Activated T-cell treated with anti-CD3 and anti-CD28 coated beads, Interleukin-2, amount 50 U/mL, for 4 hours (primary cell): Measurements from ENCODE around the gene DGCR2. TPM values are rescaled to one million over a fixed set of nuclear protein-coding genes. Genes with fewer than 3 reads are reported as not detected.

Source experiments
- ATAC-seq, 2 donors: fragments of 200-7000 bp; cut with Tn5 transposase; one replicate each; pipeline ENCODE4 v1.10.0; 2021
- DNase-seq: peaks from one replicate; pipeline ENCODE4 v3.0.0-alpha.2; 2020
- H3K27me3 Mint-ChIP-seq: one replicate; pipeline ENCODE4 v1.8.0; 2021; ENCODE audit warnings: low read depth, mixed read lengths
- H3K36me3 Mint-ChIP-seq: one replicate; pipeline ENCODE4 v1.8.0; 2022; ENCODE audit warnings: mixed read lengths; ENCODE audit not compliant: insufficient read depth
- H3K4me1 Mint-ChIP-seq: one replicate; pipeline ENCODE4 v1.8.0; 2021; ENCODE audit warnings: low read depth, mixed read lengths
- H3K4me3 Mint-ChIP-seq: one replicate; pipeline ENCODE4 v1.8.0; 2021; ENCODE audit warnings: mild to moderate bottlenecking, moderate library complexity, mixed read lengths
- H3K9me3 Mint-ChIP-seq: one replicate; pipeline ENCODE4 v1.8.0; 2021; ENCODE audit warnings: mixed read lengths
- total RNA-seq, 3 donors: library from RNA; stranded (reverse); gene quantifications; one replicate each; pipeline ENCODE4 v1.2.1, GENCODE V29; 2021

The DGCR2 gene
- total RNA-seq, 3 donors from 2014 or later = 25.8 to 27.7 (median 27.0) TPM

DNA sequence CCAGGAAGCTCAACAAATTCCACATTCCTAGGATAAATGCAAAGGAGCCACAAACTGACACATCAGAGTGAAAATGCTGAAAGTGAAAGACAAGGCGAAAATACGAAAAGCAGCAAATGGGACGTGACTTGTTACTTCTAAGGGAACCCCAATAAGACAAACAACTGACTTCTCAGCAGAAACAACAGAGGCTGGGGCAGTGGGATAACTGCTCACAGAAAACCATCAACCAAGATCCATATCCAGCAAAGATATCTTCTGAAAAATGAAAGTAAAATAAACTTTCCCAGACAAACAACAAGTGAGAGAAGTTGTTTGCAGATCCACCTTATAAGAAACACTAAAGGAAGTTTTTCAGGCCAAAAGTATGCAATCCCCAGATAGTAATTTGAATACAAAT lies 72.1 kb downstream of the DGCR2 start:
- H3K4me3 Mint-ChIP-seq = no peak overlapping the region
- DNase-seq (no peak), ATAC-seq (no peak)
- H3K9me3 Mint-ChIP-seq = no peaks in the 10 kb centered on the region
- H3K36me3 Mint-ChIP-seq = peaks cover 38% of the 10 kb centered on the region
- H3K4me1 Mint-ChIP-seq = no peaks in the 10 kb centered on the region
- no peaks in the 10 kb centered on the region for H3K27me3 Mint-ChIP-seq

DNA sequence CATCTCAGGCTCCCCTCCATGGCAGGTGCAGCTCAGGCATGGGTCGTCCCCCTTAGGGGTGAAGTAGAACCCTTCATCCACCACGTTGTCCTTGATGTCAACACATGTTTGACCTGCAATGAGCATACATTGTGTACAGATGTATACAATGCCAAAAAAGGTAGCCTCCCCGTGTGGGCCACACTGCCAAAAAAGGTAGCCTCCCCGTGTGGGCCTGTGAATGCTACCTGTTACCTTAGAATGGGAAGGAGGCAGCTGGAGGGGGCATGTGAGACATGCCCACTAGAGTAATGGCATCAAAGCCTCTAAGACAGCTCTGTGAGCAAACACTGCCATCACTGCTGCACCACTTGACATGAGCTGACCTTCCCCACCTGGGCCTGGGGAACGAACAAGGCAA lies 73.7 kb downstream of the DGCR2 start:
- Mint-ChIP-seq H3K9me3 (no peaks in the 10 kb centered on the region), H3K4me3 (no peak overlapping the region), H3K36me3 (peaks cover 43% of the 10 kb centered on the region), H3K27me3 (no peaks in the 10 kb centered on the region), H3K4me1 (no peaks in the 10 kb centered on the region)
- ATAC-seq = no peak
- no peak for DNase-seq

DNA sequence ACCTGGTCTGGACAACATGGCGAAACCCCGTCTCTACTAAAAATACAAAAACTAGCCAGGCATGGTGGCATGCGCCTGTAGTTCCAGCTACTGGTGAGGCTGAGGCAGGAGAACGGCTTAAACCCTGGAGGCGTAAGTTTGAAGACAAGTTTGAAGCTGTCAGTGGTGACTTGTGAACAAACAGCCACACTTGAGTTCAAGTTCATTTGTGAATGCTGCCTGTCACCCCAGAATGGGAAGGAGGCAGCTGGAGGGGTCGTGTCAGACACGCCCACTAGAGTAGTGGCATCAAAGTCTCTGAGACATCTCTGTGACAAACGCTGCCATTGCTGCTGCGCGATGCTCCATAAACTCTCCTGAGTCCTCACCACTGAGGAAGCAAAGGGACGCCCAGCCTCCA lies 74.2 kb downstream of the DGCR2 start:
- ATAC-seq (no peak), DNase-seq (no peak)
- Mint-ChIP-seq H3K4me1 (no peaks in the 10 kb centered on the region), H3K9me3 (no peaks in the 10 kb centered on the region), H3K27me3 (no peaks in the 10 kb centered on the region), H3K4me3 (no peak overlapping the region), H3K36me3 (peaks cover 47% of the 10 kb centered on the region)

DNA sequence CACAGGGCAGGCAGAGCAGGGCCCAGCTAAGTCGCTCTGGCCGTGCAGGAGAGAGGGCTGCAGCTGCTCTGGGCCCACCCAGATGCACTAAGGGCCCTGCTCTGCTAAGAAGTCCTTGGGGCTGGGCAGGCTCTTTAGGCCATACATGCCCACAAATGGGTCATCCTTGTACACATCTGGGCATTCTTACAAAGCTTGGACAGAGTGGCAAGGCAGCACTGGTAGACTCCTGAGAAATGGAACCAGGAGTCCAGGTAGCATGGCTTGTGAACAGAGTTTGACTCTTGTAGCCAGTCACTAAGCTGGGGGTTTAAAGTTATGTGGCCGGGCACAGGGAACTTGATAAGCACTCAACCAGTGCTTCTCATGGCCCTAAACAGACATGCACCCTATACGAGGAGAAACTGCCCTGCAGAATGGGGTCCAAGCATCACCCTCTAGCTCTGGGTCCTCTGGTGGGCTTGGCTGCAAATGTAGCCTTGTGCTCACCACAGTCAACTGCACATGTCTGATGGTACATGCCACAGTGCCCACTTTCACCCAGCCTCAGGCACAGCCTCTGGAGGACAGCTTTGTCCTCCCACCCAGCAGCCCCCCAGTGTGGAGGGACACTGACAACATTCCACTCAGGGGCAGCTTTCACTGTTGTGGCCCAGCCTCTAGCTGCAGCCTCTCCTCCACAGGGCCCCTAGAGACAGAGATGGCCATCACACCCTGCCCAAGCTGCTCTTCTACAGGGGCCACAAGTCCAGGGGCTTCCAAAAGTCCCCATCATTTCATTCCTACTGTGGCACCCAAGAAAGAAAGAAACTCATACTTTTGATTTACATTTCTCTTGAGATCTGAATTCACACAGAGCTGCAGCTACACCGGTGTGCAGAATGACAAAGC lies 75.2 kb downstream of the DGCR2 start:
- Mint-ChIP-seq H3K4me3 (no peak overlapping the region), H3K27me3 (no peaks in the 10 kb centered on the region), H3K9me3 (no peaks in the 10 kb centered on the region), H3K4me1 (no peaks in the 10 kb centered on the region), H3K36me3 (peaks cover 52% of the 10 kb centered on the region)
- DNase-seq = no peak
- ATAC-seq = no peak

DNA sequence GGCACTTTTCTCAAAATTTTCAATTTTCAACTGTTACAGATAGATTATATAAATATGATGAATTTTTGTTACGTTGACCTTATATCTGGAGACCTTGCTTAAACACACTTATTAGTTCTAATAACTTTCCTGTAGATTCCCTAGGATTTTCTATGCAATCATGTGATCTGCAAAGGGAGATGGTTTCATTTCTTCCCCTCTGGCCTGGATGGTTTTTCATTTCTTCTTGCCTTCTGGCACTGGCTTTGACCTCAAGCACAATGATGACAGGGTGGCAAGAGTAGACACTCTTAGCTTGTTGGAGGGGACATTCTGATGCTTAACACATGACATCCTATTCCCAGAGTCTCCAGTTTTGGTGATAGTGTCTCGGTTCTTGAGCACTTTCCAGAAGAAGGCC lies 75.9 kb downstream of the DGCR2 start:
- Mint-ChIP-seq H3K4me1 (no peaks in the 10 kb centered on the region), H3K27me3 (no peaks in the 10 kb centered on the region)

DNA sequence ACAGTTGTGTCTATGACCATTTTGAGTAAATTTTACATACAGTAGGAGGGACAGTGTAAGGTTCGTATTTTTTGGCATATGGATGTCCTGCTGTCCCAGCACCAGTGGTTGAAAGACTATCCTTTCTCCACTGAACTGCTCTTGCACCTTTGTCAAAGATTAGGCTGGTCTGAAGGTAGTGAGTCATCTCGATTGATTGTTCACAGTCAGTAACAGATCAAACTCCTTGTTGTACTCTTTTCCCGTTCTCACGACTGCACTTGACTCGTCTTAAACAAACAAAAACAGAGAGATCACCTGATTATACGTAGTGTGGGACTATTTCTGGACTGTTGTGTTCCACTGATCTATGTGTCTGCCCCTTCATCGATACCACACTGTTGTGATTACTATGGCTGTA lies 77.1 kb downstream of the DGCR2 start:
- H3K36me3 Mint-ChIP-seq = peaks cover 46% of the 10 kb centered on the region
- ATAC-seq = no peak
- H3K9me3 Mint-ChIP-seq = no peaks in the 10 kb centered on the region
- no peak overlapping the region for H3K4me3 Mint-ChIP-seq
- no peak for DNase-seq
- H3K27me3 Mint-ChIP-seq = no peaks in the 10 kb centered on the region
- no peaks in the 10 kb centered on the region for H3K4me1 Mint-ChIP-seq

More for the DNA sequence above, 75.9 kb downstream of the DGCR2 start:
- Mint-ChIP-seq H3K4me3 (no peak overlapping the region), H3K9me3 (no peaks in the 10 kb centered on the region), H3K36me3 (peaks cover 48% of the 10 kb centered on the region)
- DNase-seq (no peak), ATAC-seq (no peak)

DNA sequence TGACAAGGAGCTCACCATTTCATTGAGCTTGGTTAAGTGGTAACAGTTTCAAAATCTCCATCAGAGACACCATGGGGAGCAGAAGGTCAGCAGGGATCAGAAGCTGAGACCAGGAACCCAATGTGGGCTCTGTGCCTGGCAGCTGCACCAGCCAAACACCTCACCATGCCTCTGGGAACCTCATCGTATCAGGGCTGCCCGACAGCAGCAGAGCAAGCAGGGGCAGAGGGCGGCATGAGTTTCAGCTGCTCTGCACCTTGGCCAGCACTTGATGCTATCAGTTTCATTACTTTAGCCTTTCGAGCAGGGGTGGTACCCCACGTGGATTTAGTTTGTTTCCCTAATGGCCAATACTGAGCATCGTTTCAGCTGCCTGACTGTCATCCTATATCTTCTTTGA lies 77.8 kb downstream of the DGCR2 start:
- no peaks in the 10 kb centered on the region for H3K9me3 Mint-ChIP-seq
- ATAC-seq (no peak), DNase-seq (no peak)
- H3K4me1 Mint-ChIP-seq = no peaks in the 10 kb centered on the region
- H3K4me3 Mint-ChIP-seq = no peak overlapping the region
- peaks cover 42% of the 10 kb centered on the region for H3K36me3 Mint-ChIP-seq
- no peaks in the 10 kb centered on the region for H3K27me3 Mint-ChIP-seq

DNA sequence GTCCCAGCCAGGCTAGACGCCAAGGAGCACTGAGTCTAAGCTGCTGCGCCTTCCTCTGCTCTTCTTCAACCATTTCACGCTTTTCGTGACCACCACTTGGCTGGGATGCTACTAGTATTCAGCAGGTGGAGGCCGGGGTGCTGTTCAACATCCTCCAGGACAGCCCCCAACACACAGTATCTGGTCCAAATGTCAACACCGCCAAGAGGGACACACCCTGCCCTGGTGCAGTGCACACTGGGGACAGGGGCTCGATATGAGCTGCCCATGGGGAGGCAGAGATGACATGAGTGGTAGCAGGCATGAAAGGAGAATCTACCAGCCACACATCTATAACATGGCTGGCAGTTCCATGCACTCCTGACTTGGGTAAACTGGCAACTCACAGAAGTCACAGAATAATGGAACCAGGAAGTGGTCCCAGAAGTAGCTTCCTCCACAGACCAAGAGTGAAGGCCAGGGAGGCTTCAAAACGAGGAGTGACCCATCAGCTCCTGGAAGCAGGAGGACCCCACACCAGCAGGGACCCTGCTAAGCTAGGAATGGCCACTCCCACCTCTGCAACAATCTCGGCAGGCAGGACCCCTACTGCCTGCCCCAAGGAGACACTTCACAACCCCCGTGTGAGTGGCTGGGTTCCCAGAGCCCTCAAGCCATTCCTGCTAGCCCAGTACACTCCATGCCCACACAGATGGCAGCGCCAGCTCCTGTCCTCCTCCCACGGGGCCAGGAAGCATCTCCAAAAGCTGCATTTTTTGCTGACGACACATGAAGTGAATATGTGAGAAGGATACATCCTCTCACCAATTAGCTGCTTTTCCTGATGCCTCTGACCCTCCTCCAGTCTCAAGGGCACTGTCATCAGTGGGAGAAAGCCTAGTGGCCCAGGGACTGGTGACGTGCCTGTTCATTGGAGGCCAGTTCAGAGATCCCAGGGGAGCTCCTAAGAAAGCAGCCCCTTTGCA lies 78.8 kb downstream of the DGCR2 start:
- Mint-ChIP-seq H3K4me1 (no peaks in the 10 kb centered on the region), H3K4me3 (no peak overlapping the region), H3K9me3 (no peaks in the 10 kb centered on the region), H3K27me3 (no peaks in the 10 kb centered on the region), H3K36me3 (peaks cover 35% of the 10 kb centered on the region)
- DNase-seq (no peak), ATAC-seq (no peak)

DNA sequence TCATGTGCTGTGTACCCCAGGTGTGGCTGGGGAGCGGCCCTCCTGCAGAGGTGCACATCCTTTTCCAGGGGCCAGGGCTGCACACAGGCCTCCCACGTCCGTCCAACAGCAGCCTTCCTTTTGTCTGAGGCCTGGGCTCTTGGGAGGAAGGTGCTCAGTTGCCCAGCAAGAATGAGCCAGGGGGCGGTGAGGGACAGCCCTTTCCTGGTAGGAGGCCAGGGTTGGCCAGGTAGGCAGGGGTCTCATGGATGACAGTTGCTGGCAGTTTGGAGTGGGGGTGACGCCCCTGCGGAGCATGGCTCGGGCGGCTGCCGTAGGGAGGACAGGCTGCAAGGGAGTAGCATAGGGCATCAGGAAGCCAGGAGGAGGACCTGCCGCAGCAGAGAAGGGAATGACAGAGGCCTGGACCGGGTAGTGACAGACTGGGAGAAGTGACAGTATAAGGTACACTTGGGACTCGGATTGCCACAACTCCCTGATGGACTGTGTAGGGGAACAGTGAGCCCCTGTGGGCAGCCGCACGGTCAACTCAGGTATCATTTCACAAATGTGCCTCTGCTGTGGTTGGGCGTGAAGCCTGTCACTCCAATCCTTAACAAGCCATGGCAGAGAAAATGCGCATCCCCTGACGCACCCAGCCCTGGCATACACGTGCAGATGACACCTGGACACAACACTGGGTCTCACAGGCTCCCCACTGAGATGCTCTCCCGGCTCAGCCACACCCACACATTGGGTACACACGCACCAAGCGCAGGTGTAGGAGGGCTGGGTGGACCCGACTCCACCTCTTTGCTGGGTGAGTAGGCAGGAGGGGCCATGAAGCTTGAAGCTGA lies 79.7 kb downstream of the DGCR2 start:
- peaks cover 29% of the 10 kb centered on the region for H3K36me3 Mint-ChIP-seq
- no peak for DNase-seq

DNA sequence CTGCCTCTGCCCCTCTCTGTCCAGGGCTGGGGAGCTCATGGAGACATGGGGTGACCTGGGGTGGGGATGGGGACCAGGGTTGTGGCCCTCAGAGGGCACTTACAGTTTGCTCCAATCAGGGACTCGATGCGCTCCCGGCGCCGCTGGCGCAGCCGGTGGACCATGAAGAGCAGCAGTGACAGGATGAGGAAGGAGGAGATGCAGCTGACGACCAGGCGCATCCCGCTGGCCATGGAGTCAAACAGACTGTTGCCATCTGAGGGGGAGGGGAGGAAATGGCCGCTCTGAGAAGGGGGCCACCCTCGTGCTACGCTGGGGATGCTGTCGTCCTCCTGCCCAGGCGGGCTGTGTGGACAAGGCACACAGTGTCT lies 80.5 kb downstream of the DGCR2 start:
- Mint-ChIP-seq H3K27me3 (no peaks in the 10 kb centered on the region), H3K36me3 (peaks cover 30% of the 10 kb centered on the region), H3K4me3 (no peak overlapping the region), H3K9me3 (no peaks in the 10 kb centered on the region), H3K4me1 (no peaks in the 10 kb centered on the region)
- ATAC-seq (no peak), DNase-seq (no peak)

More for the DNA sequence above, 79.7 kb downstream of the DGCR2 start:
- no peaks in the 10 kb centered on the region for H3K27me3 Mint-ChIP-seq
- H3K4me3 Mint-ChIP-seq = no peak overlapping the region
- ATAC-seq = no peak
- H3K4me1 Mint-ChIP-seq = no peaks in the 10 kb centered on the region
- H3K9me3 Mint-ChIP-seq = no peaks in the 10 kb centered on the region

DNA sequence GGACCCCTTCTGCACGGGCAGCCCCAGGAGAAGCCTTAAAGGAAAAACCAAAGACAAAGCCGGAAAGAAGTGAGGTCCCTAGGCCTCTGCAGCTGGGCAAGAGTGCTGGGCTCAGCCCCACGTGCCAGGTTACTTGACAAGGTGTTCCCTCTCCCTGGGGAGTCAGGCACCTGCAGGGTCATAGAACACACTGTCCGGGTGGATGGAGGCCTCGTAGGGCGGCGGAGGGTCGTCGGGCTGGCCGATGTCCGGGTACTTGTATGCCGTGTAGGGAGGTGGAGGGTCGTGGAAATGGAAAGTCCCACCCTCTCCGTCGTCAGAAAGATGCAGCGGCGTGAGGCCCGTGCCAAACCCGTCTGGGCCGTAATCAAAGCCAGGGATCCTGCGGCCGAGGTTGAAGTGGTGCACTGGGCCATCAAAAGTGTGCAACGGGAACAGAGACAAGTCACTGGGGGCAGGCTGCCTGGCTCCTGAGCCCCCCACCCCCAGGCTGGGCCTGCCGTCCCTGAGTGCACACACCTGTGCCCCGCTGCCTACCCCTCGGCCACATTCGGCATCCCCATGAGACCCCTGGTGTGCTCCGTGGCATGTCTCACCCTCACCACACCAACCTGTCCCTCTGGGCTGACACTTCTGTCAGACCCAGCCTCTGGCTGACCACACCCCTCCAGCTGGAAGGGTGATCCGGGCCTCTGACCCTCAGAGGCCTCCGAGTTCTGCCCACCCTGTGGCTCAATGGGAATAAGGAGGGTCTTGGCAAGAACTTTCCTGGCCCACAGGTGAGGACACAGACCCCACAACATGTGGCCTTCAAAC lies 81.1 kb downstream of the DGCR2 start:
- Mint-ChIP-seq H3K4me1 (no peaks in the 10 kb centered on the region), H3K36me3 (peaks cover 27% of the 10 kb centered on the region), H3K9me3 (no peaks in the 10 kb centered on the region), H3K4me3 (no peak overlapping the region), H3K27me3 (no peaks in the 10 kb centered on the region)
- ATAC-seq (no peak), DNase-seq (no peak)

DNA sequence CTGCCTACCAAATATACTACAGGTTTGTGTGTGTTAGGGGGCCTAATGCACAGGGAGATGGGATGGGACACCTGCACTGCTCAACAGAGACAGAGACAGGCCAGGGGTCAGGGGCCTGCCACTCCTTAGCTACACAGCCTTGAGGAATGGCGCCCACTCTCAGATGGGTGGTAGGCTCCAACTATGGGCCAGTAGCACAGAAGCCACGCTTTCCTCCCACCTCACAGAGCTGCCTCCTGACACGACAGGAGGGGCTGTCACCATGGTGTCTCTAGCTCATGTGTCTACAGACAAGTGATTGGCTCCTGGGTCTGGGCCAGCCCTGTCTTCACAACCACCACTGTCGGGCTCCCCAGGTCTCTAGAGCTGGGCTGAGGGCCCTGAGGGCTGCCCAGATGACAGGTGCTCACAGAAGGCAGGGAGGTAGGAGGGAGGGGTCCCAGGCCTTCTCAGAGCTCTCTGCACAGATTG lies 81.8 kb downstream of the DGCR2 start:
- Mint-ChIP-seq H3K9me3 (no peaks in the 10 kb centered on the region), H3K4me1 (no peaks in the 10 kb centered on the region), H3K4me3 (no peak overlapping the region), H3K27me3 (no peaks in the 10 kb centered on the region), H3K36me3 (peaks cover 27% of the 10 kb centered on the region)
- DNase-seq (no peak), ATAC-seq (no peak)

DNA sequence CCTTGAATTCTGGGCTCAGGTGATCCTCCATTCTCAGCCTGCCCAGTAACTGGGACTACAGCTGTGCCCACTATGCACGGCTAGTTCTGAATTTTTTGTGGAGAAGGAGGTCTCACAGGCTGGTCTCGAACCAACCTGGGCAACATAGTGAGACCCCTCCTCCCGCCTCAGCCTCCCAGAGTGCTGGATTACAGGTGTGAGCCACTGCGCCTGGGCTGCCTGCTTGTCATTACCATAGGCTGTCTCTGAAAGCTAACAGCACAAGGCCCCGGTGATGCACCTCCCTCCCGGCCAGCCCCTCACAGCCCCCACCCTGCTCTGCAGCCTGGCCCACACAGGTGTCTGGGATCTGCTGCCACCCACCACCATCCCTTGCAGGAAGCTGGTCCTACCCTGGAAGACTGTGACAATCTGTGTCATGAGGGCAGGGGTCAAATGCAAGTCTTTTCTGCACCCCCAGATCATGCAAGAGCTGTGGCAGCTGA lies 82.4 kb downstream of the DGCR2 start:
- H3K4me1 Mint-ChIP-seq = no peaks in the 10 kb centered on the region
- peaks cover 21% of the 10 kb centered on the region for H3K36me3 Mint-ChIP-seq
- H3K4me3 Mint-ChIP-seq = no peak overlapping the region
- no peak for ATAC-seq
- H3K9me3 Mint-ChIP-seq = no peaks in the 10 kb centered on the region
- DNase-seq = no peak
- no peaks in the 10 kb centered on the region for H3K27me3 Mint-ChIP-seq
